Activated naive CD8-positive, alpha-beta T cell treated with anti-CD3 and anti-CD28 coated beads, Interleukin-2, amount 10 ng/mL, durations not matched to agents 7 days and 5 days (primary cell): ENCODE results near the gene GRM5. TPM values are rescaled to one million over a fixed set of nuclear protein-coding genes. Genes with fewer than 3 reads are reported as not detected.

Source experiments
- ATAC-seq: fragments of 150-1000 bp; cut with Tn5 transposase; one replicate; pipeline ENCODE4 v1.10.0; 2021; ENCODE audit warnings: low read depth, moderate library complexity
- POLR2A ChIA-PET: fragments of 350-600 bp; sonication (Branson Sonifier 250); formaldehyde crosslinking; loops from one replicate; lab custom pipeline; 2021; ENCODE audit warnings: antibody characterized with exemption; lab: Charles Lee
- DNase-seq: peaks from one replicate; pipeline ENCODE4 v3.0.0; 2021
- H3K27ac Mint-ChIP-seq: one replicate; pipeline ENCODE4 v1.8.0; 2022; ENCODE audit warnings: mild to moderate bottlenecking, mixed read lengths
- H3K27me3 Mint-ChIP-seq: one replicate; pipeline ENCODE4 v1.8.0; 2022; ENCODE audit warnings: mild to moderate bottlenecking, moderate library complexity, mixed read lengths
- H3K36me3 Mint-ChIP-seq: one replicate; pipeline ENCODE4 v1.8.0; 2021; ENCODE audit warnings: mild to moderate bottlenecking, mixed read lengths
- H3K4me1 Mint-ChIP-seq: one replicate; pipeline ENCODE4 v1.8.0; 2021; ENCODE audit warnings: mixed read lengths
- H3K4me3 Mint-ChIP-seq: one replicate; pipeline ENCODE4 v1.8.0; 2022; ENCODE audit warnings: mild to moderate bottlenecking, moderate library complexity, mixed read lengths
- H3K9me3 Mint-ChIP-seq: one replicate; pipeline ENCODE4 v1.8.0; 2021; ENCODE audit warnings: mixed read lengths
- total RNA-seq, 2 experiments: library from RNA; stranded (reverse); gene quantifications; one replicate each; pipeline ENCODE4 v1.2.3, GENCODE V29; 2021

The GRM5 gene
- total RNA-seq, 2 experiments from 2014 or later: not detected

DNA sequence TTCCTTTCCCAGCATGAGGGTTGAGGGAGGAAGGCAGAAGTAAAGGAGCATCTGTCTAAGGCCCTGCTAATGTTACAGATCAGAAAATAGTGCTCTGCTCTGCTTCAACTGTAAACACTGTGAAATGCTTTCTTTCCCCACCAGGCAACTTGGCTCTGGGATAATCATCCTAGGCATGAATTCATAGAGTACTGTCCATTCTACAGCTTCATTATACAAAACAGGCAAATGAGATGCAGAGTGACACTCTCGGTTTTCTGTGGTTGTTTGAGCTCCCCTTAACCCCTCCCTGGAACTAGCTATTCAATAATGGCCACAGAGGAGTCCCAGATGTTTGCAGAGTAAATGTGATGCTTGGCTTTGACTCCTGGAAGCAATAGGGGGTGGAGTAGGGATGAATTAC is 544.0 kb downstream of the GRM5 start:
- Mint-ChIP-seq H3K9me3 (peaks cover 2% of the 10 kb centered on the region), H3K4me3 (no peak overlapping the region), H3K27me3 (peaks cover 11% of the 10 kb centered on the region), H3K4me1 (no peaks in the 10 kb centered on the region), H3K27ac (no peak overlapping the region), H3K36me3 (no peaks in the 10 kb centered on the region)
- POLR2A ChIA-PET: no interaction called here
- DNase-seq (no peak), ATAC-seq (no peak)

DNA sequence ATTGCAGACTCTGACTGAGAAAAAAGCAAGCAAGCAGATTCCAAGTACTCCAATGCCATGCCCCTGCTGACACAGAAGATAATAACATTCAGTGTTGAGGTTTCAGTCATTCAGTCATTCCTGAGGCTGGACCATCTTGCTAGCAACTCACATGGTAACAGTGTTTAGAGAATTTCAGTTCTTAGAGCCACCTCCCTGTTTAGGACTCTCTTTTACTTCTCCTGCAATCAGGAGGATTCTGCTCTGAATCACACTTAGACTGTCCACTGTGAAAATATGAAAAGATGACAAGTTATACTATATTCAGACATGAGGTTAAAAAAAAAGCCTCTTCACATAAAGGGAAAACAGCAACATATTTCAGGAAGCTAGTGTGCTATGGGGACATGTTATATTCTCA is 544.4 kb downstream of the GRM5 start:
- H3K9me3 Mint-ChIP-seq: peaks cover 2% of the 10 kb centered on the region
- ATAC-seq: no peak
- DNase-seq: no peak
- H3K4me1 Mint-ChIP-seq: no peaks in the 10 kb centered on the region
- POLR2A ChIA-PET: no interaction called here
- no peaks in the 10 kb centered on the region for H3K36me3 Mint-ChIP-seq
- no peak overlapping the region for H3K4me3 Mint-ChIP-seq
- H3K27ac Mint-ChIP-seq: no peak overlapping the region
- peaks cover 11% of the 10 kb centered on the region for H3K27me3 Mint-ChIP-seq

DNA sequence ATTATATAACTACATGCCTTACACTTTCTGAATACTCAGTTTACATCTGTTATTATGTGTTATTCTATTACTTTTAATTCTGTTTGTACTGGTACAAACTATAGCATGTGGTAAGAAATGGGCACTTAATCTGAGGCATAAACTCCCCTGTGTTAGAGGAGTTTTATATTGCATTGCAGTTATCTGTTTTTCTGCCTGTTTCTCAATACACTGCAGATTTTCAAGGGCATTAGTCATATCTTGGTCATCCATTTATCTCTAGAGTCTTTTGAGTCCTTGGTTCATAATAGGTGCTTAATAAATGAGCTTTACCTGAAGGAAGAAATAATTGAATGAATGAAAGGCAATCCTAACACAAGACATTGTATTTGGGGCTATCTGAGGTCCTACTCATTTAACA is 545.4 kb downstream of the GRM5 start:
- POLR2A ChIA-PET: no interaction called here
- DNase-seq (no peak), ATAC-seq (no peak)
- H3K9me3 Mint-ChIP-seq: peaks cover 2% of the 10 kb centered on the region
- no peak overlapping the region for H3K27ac Mint-ChIP-seq
- H3K36me3 Mint-ChIP-seq: no peaks in the 10 kb centered on the region
- peaks cover 14% of the 10 kb centered on the region for H3K27me3 Mint-ChIP-seq
- no peaks in the 10 kb centered on the region for H3K4me1 Mint-ChIP-seq
- H3K4me3 Mint-ChIP-seq: no peak overlapping the region

DNA sequence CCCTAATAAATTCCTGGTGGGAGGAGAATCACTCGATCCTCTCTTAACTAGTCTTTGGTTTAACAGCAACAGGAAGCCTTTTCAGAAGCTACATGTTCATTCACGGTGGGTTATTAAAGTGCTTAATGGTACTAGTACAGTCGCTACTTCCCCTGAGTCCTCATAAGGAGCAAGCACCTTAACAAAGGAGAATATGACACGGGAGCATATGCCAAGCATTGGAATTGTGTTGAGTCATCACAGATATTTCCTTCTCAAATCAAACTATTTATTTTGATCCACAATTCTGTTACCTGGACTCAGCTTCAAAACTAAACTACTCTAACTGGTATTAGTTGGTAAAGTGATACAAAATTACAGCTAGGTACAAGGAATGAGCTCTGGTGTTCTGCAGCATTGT is 550.8 kb downstream of the GRM5 start:
- no peak overlapping the region for H3K4me3 Mint-ChIP-seq
- POLR2A ChIA-PET: no interaction called here
- no peak overlapping the region for H3K27ac Mint-ChIP-seq
- no peaks in the 10 kb centered on the region for H3K9me3 Mint-ChIP-seq
- ATAC-seq (no peak), DNase-seq (no peak)
- peaks cover 56% of the 10 kb centered on the region for H3K27me3 Mint-ChIP-seq
- no peaks in the 10 kb centered on the region for H3K36me3 Mint-ChIP-seq
- H3K4me1 Mint-ChIP-seq: no peaks in the 10 kb centered on the region

DNA sequence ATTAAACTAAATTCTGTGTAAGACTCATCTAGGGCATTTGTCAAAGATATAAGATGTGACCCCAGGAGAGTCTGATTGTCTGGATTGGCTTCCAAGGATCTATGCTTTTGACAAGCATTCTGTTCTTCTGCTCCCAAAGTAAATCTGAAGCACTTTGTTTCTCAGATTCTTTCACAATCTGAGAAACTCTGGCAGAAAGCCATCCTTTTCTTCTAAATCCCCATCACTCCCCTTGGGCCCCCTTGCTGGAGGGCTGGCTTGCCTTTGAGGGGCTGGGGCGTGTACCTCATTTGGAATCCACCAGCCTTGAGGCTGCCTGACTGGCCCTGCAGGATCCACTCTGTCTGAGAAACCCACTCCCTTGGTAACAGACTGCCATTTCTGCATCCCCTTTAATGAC is 554.8 kb downstream of the GRM5 start:
- ATAC-seq: no peak
- peaks cover 9% of the 10 kb centered on the region for H3K4me1 Mint-ChIP-seq
- H3K4me3 Mint-ChIP-seq: no peak overlapping the region

DNA sequence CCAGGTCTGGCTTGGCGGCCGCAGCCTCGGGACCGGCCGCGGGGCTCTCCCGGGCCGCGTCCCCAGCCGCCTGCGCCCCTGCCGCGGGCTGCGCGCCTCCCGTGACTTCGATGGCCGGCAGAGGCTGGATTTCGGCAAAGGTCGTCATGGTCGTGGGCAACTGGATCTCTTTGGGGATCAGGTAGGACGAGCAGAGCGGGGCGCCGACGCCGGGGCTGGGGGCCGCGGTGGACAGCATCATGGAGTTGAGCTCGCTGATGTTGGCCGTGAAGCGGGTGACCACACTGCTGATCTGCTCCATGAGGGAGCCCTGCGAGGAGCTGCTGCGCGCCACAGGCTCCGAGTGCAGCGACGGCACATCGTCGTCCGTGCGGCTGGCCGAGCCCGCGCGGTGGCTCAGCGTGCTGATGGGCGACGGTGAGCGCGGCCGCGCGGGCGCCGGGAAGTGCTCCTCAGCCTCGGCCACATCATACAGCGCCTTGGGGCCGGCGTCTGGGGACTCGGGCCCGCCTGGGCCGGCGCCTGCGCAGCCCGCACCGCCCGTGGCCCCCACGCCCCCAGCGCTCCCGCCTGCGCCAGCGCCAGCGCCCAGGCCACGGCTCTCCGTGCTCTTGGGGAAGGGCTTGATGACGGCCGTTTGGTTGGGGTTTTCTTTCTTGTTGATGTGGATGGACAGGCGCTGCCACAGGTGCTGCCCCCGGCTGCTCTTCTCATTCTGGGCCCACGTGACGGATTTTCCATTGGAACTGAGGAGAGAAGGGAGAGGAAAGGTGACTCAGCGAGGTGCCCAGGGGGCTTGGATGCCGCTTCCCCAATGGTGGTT is 556.8 kb downstream of the GRM5 start:
- DNase-seq (peak; percentile 56), ATAC-seq (peak; percentile 70)
- peaks cover 70% of the 10 kb centered on the region for H3K27me3 Mint-ChIP-seq
- H3K4me3 Mint-ChIP-seq: peak overlapping the region; percentile 74
- H3K27ac Mint-ChIP-seq: no peak overlapping the region
- H3K36me3 Mint-ChIP-seq: peaks cover 1% of the 10 kb centered on the region
- H3K4me1 Mint-ChIP-seq: peaks cover 9% of the 10 kb centered on the region
- no peaks in the 10 kb centered on the region for H3K9me3 Mint-ChIP-seq
- POLR2A ChIA-PET: no interaction called here

More for the DNA sequence above, 554.8 kb downstream of the GRM5 start:
- no peak for DNase-seq
- POLR2A ChIA-PET: no interaction called here
- Mint-ChIP-seq H3K9me3 (no peaks in the 10 kb centered on the region), H3K27ac (no peak overlapping the region), H3K36me3 (peaks cover 1% of the 10 kb centered on the region), H3K27me3 (peaks cover 76% of the 10 kb centered on the region)

DNA sequence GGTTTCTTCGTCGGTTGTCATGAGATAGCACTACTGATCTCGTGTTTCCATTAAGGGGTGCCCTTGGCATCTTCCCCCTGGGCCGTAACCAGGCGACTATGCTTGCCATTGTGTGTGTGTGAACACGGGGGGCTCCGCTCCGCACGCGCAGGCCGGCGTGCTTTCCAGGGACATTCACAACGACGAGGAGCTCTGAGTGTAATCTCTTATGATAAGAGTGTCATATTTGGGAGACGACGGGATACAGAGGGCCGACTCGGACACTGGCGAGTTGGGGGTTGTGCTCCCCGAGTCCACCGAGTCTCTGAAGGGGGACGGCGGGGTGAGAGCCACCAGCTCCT is 557.4 kb downstream of the GRM5 start:
- peaks cover 1% of the 10 kb centered on the region for H3K36me3 Mint-ChIP-seq
- H3K27me3 Mint-ChIP-seq: peaks cover 66% of the 10 kb centered on the region
- POLR2A ChIA-PET: no interaction called here
- H3K4me3 Mint-ChIP-seq: peak overlapping the region; percentile 84
- ATAC-seq (no peak), DNase-seq (no peak)
- peaks cover 9% of the 10 kb centered on the region for H3K4me1 Mint-ChIP-seq
- H3K9me3 Mint-ChIP-seq: no peaks in the 10 kb centered on the region
- no peak overlapping the region for H3K27ac Mint-ChIP-seq

DNA sequence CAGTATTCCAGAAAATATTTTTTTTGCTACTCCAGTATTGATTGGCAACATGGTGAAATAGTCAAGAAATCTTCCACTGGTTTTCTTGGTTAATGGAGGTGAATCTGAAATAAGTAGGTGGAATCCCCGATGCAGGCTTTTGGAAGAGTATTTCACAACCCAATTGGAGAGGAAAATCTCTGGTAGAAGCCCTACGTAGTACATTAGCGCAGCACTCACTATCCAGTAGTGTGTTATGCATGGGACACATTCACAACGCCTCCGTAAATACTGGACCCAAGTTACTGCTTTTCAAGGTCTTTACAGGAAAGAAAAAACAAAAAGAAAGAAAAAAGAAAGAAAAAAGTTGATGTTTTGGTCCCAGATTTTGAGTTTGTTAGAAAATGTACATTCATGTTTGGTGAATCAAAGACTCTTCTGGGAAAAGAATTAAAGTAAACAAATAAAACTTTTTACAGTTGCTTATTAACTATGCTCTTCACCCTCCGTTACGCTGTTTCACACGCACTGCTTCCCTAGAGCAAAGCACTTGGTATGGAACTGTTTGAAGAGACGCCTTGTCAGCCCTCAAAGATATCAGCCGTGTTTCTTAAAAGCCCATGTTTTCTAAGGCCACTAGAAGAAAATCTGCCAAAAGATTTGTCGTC is 557.9 kb downstream of the GRM5 start:
- no peak for DNase-seq
- Mint-ChIP-seq H3K4me1 (peaks cover 9% of the 10 kb centered on the region), H3K27ac (no peak overlapping the region), H3K4me3 (peak overlapping the region; percentile 84), H3K9me3 (no peaks in the 10 kb centered on the region), H3K36me3 (peaks cover 1% of the 10 kb centered on the region), H3K27me3 (peaks cover 65% of the 10 kb centered on the region)
- ATAC-seq: no peak
- POLR2A ChIA-PET: no interaction called here

DNA sequence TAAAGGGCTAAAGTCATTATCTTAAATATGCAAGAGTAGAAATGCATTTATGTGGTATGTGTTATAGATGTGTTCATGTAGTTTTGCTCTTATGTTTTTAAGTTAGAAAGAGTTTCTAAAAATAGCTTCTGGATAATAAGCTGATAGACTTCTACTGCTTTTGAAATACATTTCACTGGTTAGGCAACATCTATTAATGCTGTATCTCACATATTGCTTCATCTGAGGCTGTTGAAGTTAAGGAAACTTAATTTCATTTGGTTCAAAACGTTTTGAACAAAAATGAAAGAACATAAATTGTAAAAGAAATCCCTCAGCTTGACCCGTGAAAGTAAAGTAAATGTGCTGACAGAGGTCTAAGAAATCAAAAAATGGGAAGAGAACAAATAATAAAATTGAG is 564.2 kb downstream of the GRM5 start:
- Mint-ChIP-seq H3K9me3 (no peaks in the 10 kb centered on the region), H3K4me1 (no peaks in the 10 kb centered on the region), H3K27ac (no peak overlapping the region), H3K4me3 (no peak overlapping the region), H3K27me3 (peaks cover 27% of the 10 kb centered on the region), H3K36me3 (no peaks in the 10 kb centered on the region)
- DNase-seq: no peak
- no peak for ATAC-seq
- POLR2A ChIA-PET: no interaction called here

DNA sequence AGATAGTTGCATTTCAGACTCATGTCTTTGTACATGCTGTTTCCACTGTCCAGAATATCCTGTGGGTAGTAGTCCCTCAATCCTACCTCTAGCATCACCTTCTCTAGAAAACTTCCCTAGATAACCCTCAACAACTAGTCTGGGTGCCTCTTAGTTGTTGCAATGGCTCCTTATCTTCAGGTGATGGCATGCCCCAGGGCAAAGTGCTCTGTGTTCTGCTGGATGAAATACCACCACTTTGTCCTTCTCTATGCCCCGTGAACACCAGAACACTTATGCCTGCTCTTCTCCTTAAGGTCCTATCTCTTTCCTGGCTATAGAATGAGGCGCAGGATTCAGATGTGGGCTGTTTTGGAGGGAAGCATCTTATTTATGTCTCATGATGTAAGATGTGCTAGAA is 569.9 kb downstream of the GRM5 start:
- Mint-ChIP-seq H3K36me3 (peaks cover 1% of the 10 kb centered on the region), H3K27me3 (peaks cover 7% of the 10 kb centered on the region), H3K4me1 (no peaks in the 10 kb centered on the region), H3K27ac (no peak overlapping the region), H3K9me3 (no peaks in the 10 kb centered on the region), H3K4me3 (no peak overlapping the region)
- ATAC-seq: no peak
- POLR2A ChIA-PET: no interaction called here
- DNase-seq: no peak

DNA sequence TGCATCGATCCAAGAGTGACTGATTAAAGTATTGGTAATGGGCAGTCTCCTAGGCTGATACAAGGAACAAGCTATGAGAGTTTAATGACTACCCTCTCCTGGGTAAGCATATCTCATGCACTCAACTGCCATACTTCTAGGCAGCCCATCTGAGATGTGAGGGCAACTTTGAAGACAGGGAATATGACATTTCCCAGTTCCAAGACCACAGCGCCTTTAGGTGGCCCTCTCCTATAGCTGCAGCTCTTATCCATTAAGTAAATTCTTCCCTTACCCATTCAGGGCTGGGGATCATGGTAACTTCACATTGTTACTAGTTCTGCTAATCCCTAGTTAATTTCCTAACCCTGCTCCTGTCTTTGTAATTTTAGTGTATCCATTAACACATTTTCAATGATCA is 570.9 kb downstream of the GRM5 start:
- DNase-seq (no peak), ATAC-seq (no peak)
- Mint-ChIP-seq H3K27me3 (peaks cover 9% of the 10 kb centered on the region), H3K4me1 (no peaks in the 10 kb centered on the region), H3K36me3 (peaks cover 1% of the 10 kb centered on the region), H3K27ac (no peak overlapping the region), H3K4me3 (no peak overlapping the region), H3K9me3 (no peaks in the 10 kb centered on the region)
- POLR2A ChIA-PET: no interaction called here

DNA sequence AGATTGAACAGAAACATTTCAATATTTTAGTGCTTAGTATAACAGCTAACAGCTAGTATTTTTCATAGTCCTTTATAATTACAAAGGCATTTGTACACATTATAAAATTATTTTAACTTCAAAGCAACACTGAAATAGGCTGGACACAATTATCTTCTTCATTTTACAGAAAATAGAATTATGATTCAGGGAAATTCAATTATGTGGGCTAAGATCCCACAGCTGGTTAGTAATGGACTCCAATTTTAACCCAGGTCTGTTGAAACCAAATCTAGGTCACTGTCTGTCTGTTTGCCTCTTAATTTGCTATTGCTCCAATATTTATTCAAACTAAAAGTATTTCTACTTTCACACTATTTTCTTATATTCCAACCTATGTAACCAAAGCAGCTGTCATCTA is 574.1 kb downstream of the GRM5 start:
- POLR2A ChIA-PET: no interaction called here
- DNase-seq (no peak), ATAC-seq (no peak)
- no peaks in the 10 kb centered on the region for H3K4me1 Mint-ChIP-seq
- H3K36me3 Mint-ChIP-seq: peaks cover 1% of the 10 kb centered on the region
- no peaks in the 10 kb centered on the region for H3K9me3 Mint-ChIP-seq
- H3K4me3 Mint-ChIP-seq: no peak overlapping the region
- H3K27me3 Mint-ChIP-seq: peaks cover 4% of the 10 kb centered on the region
- H3K27ac Mint-ChIP-seq: no peak overlapping the region

DNA sequence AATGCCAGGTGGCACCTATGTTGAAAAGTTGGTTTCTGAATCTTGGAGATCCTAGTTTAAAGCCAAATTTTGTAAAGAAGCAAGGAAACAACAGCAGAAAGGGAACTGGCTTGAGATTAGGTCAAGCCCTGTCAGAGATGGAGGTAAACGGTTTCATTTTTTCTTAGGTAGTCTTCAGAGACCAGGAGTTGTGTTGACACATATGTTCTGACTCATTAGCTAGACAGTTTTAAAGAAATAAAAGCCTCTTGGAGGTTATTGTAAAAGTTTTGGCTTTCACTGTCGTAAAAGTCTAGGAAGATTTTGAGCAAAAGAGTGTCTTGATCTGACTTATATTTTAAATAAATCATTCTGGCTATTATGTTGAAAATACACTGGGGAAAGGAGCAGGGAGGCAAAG is 576.8 kb downstream of the GRM5 start:
- H3K4me3 Mint-ChIP-seq: no peak overlapping the region
- peaks cover 6% of the 10 kb centered on the region for H3K4me1 Mint-ChIP-seq
- no peak overlapping the region for H3K27ac Mint-ChIP-seq
- DNase-seq: no peak
- POLR2A ChIA-PET: no interaction called here
- no peak for ATAC-seq
- H3K9me3 Mint-ChIP-seq: no peaks in the 10 kb centered on the region
- H3K27me3 Mint-ChIP-seq: peaks cover 4% of the 10 kb centered on the region
- H3K36me3 Mint-ChIP-seq: no peaks in the 10 kb centered on the region

DNA sequence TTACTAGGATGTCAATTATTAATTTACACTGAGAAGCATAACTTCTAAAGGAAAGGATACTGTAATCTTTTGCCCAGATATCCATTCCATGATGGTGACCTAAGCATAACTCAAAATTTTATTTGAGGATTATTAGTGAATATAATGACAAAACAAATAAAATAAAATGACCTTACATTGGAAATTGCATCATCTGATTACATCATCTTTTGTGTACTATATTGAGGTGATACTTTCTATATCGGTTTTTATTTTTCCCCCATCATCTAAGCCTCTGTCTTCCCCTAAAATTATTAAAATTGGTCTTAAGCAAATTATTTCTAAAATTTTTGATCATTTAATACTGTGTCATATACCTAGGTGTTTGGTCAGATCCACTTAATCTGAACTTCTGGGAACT is 578.1 kb downstream of the GRM5 start:
- Mint-ChIP-seq H3K9me3 (no peaks in the 10 kb centered on the region), H3K27me3 (peaks cover 4% of the 10 kb centered on the region), H3K36me3 (no peaks in the 10 kb centered on the region), H3K27ac (no peak overlapping the region), H3K4me1 (peaks cover 6% of the 10 kb centered on the region), H3K4me3 (no peak overlapping the region)
- ATAC-seq: no peak
- DNase-seq: no peak
- POLR2A ChIA-PET: no interaction called here
